TTC549 (cell line): ENCODE results near the gene DPP3.
A peak's percentile ranks its signal among the peaks of the same experiment; 100 is the strongest.
"Not testable (repeated sequence)": the region's sequence is repeated elsewhere in the genome, so short reads cannot be mapped to it uniquely, and the experiment has no call there.

ENCODE experiments used
- FAIRE-seq: peaks from 2 replicates; lab custom pipeline; 2012; peaks lifted over from hg19 to GRCh38; lab: Jason Lieb, UNC

DPP3 gene

GRCh38 chr11:66539170-66539869 is 59.1 kb downstream of the DPP3 start:
- FAIRE-seq = no peak

GRCh38 chr11:66539870-66540213 is 59.6 kb downstream of the DPP3 start:
- FAIRE-seq = no peak

GRCh38 chr11:66540598-66540997 is 60.4 kb downstream of the DPP3 start:
- FAIRE-seq = not testable (repeated sequence)

GRCh38 chr11:66541892-66542291 is 61.7 kb downstream of the DPP3 start:
- no peak for FAIRE-seq

- FAIRE-seq = no peak
These were observed 62.1 kb downstream of the DPP3 start for GRCh38 chr11:66542362-66542761.

- FAIRE-seq = no peak
These were observed 63.3 kb downstream of the DPP3 start for GRCh38 chr11:66543263-66544107.

- not testable (repeated sequence) for FAIRE-seq
These were observed 64.7 kb downstream of the DPP3 start for GRCh38 chr11:66544952-66545351.

GRCh38 chr11:66545701-66546367 is 65.6 kb downstream of the DPP3 start, which contains the start of gene ZDHHC24:
TSS of gene ZDHHC24 (minus strand) at chr11:66546048. CDS start at chr11:66546003, 45 bp downstream.
- peak; percentile 88 for FAIRE-seq

- FAIRE-seq = no peak
These were observed 66.2 kb downstream of the DPP3 start, which contains the start of gene ACTN3 for GRCh38 chr11:66546368-66546965. TSS of gene ACTN3 (plus strand) at chr11:66546903. CDS start at chr11:66546938, 35 bp downstream.

GRCh38 chr11:66546966-66547661 is 66.9 kb downstream of the DPP3 start:
- no peak for FAIRE-seq

GRCh38 chr11:66547662-66548009 is 67.4 kb downstream of the DPP3 start:
- no peak for FAIRE-seq

- no peak for FAIRE-seq
These were observed 67.8 kb downstream of the DPP3 start for GRCh38 chr11:66548041-66548440.

- no peak for FAIRE-seq
These were observed 68.8 kb downstream of the DPP3 start for GRCh38 chr11:66548774-66549630.

GRCh38 chr11:66549696-66550095 is 69.5 kb downstream of the DPP3 start:
- FAIRE-seq = no peak

- FAIRE-seq = no peak
These were observed 70.7 kb downstream of the DPP3 start for GRCh38 chr11:66550887-66551286.

GRCh38 chr11:66554602-66555001 is 74.4 kb downstream of the DPP3 start:
- no peak for FAIRE-seq

- FAIRE-seq = no peak
These were observed 75.2 kb downstream of the DPP3 start for GRCh38 chr11:66555416-66555815.

GRCh38 chr11:66556086-66556485 is 75.9 kb downstream of the DPP3 start:
- no peak for FAIRE-seq

- no peak for FAIRE-seq
These were observed 77.6 kb downstream of the DPP3 start for GRCh38 chr11:66557733-66558326.
